ENCODE results near the gene PLTP. TPM values are rescaled to one million over a fixed set of nuclear protein-coding genes. Genes with fewer than 3 reads are reported as not detected.
"Not testable (repeated sequence)": the region's sequence is repeated elsewhere in the genome, so short reads cannot be mapped to it uniquely, and the experiment has no call there.

PLTP gene
- polyA plus RNA-seq, 10 donors, result 15.6 to 58.5 (median 26.5) TPM

DNA sequence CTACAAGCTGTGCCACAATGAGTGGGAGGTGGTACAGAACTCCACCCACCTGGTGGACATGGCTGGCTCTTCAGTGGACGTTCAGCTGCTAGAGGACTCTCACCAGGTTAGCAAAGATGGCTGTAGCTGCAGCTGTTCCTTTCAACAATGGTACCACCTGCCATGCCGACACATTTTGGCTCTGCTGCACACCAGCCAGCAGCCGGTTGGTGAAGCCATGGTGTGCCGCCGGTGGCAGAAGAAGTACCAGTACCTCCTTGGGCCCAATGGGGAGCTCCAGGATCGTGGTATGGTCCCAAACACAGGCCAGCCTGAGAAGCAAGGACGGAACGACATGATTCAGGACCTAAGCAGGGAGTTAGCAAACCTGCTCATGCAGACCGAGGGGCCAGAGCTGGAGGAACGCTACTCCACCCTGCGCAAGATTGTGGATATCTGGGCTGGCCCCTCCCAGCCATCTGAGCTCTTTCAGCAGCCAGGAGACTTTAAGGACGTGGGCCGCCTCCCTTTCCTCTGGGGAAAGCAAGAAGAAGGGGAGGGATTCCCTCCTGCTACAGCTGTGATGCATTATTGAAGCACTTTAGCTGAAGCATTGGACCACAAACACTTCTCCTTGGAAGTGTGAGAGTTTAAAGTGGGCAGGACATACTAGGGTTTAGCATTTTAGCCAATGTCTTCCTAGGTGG, 33.7 kb downstream of the PLTP start:
- DNase-seq, result peak in 2 of 3 donors; percentile 34 to 61

DNA sequence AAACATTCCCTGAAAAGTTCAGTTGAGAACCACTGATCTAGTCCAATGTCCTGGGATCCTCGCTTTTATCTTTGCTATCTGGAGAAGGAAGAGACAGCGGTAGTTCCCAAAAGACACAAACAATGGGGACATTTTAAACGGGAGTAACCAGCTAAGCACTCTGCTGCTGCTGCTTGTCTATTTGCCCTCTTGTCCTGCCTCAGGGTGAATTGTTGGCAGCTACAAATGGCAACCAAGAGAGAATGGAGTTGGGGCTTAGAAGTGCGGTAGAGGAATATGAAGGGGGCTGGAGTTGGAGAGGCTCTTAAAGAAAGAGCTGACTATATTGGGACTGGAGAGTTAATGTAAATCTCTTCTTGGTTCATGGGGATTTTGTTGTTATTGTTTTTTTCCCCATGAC, 37.4 kb downstream of the PLTP start:
- no peak for DNase-seq

- DNase-seq, result not testable (repeated sequence)
Measured at GRCh38 chr20:45874104-45874481, 37.9 kb downstream of the PLTP start.

DNA sequence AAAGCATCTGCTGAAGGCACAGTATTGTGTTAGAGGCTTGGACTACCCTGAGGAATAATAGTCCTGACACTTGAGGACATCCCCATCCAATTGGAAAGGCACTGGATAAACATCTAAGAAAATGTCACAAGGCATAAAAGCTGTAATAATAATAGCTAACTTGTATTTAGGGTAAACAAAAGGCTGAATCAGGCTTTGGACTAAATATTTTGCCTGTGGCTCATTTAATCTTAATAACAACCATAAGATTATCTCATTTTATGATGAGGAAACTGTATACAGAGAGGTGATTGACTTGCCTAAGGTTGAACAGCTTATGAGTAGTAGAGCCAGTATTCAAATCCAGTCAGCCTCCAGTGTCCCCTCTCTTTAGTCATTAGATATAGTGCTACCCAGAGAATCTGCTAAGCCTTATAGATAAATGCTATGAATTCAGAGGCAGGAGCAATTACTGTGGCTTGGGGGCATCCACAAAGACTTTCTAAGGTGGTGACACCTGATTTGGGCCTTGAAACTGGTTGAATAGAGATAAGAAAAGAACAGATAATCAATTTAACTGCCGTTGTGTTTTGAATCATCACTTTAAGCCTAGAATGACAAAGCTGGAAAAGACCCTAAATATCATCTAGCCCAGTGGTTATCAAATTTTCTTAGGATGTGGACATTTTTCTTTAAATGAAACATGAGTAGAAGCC, 38.4 kb downstream of the PLTP start:
- no peak for DNase-seq

GRCh38 chr20:45872626-45873025, 39.3 kb downstream of the PLTP start:
- no peak for DNase-seq

DNA sequence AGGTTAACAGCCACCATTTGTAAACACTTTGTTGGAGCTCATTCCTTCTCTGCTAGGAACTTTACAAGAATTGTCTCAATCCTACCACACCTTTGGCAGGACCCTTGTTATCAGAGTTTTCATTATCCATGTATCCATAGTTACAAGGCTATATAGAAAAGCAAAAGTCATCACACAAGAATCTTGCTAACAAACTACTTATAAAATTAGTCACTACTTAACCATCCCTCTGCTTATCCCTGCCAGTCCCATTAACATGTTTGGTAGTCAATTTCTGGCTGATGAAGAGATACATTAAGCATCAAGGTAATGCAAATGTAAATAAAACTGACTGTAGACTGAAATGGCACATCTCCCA, 44.2 kb downstream of the PLTP start:
- DNase-seq, result peak in 1 of 3 donors; percentile 38

GRCh38 chr20:45867136-45867818, 44.7 kb downstream of the PLTP start:
- DNase-seq, result no peak

- DNase-seq, result no peak
Measured at GRCh38 chr20:45866454-45866853, 45.5 kb downstream of the PLTP start.

DNA sequence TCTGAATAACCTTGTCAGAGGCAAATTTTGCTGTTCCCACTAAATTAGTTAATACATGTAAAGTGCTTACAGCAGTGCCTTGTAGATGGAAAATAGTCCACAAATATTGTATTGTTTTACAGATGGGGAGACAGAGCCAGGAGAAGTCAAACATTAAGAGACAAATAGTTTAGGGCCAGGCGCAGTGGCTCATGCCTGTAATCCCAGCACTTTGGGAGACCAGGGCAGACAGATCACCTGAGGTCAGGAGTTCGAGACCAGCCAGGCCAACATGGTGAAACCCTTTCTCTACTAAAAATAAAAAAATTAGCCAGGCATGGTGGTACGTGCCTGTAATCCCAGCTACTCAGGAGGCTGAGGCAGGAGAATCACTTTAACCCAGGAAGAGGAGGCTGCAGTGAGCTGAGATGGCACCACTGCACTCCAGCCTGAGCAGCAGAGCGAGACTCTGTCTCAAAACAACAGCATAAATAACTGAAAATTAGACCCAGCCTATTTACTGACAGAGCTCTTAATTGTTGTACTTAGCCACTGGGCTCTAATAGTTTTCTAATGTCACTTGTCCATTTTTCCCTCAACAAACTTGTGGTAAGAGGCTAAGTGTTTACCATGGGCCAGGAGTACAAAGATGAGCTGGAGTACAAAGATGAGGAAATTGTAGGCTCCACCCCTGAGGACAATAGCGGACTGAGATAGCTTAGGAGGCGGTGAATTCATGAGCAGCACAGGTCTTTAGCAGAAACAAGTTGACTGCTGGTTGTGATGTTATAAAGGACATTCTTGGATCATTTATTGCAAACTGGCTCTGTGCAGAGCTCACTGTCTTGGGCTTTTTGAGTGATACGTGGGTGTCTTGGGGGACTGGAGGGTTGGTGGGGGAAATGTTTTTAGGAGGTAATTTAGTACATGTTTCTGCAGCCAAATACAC, 48.1 kb downstream of the PLTP start:
- DNase-seq, result no peak

- DNase-seq, result no peak
Measured at GRCh38 chr20:45861221-45862075, 50.5 kb downstream of the PLTP start.

- no peak for DNase-seq
Measured at GRCh38 chr20:45860560-45861220, 51.3 kb downstream of the PLTP start.

DNA sequence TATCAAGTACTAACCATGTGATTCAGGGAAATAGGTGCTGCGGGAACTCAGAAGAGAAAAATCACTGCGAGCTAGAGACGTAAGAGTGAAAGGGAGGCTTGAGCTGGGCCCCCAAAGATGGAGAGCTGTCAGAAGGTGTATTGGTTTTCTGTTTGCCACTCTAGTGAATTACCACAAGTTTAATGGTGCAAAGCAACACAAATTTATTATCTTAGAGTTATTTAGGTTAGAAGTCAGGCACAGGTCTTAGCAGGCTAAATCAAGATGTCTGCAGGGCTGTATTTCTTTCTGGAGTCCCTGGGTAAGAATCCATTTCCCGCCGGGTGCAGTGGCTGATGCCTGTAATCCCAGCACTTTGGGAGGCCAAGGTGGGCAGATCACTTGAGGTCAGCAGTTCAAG, 52.0 kb downstream of the PLTP start:
- no peak for DNase-seq

GRCh38 chr20:45857882-45858216, 54.1 kb downstream of the PLTP start:
- DNase-seq, result no peak

- peak; percentile 100 for DNase-seq
Measured at GRCh38 chr20:45857114-45857881, 54.7 kb downstream of the PLTP start, which contains the start of the genes ACOT8 and ZSWIM3. ACOT8 (minus strand) TSS chr20:45857392; CDS start chr20:45857315, 77 bp downstream. ZSWIM3 (plus strand) TSS chr20:45857614; CDS start chr20:45857826, 212 bp downstream.

DNA sequence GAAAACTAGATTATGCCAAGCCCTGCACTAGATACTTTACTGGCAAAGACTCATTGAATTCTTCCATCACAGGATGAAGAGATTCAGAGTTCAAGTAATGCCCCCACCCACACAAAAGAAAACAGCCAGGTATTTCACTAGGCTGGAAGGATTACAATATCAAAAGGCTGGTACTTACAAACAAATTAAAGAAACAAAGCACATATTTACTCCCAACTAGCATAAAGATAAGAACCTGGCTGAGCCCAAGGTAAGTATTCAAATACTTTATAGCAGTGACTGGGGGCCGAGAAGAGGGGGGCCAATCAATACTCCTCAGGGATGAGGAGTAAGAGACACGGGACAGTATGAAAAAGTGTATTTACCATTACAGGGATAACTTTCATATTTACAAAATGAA, 58.5 kb downstream of the PLTP start:
- no peak for DNase-seq

- no peak for DNase-seq
Measured at GRCh38 chr20:45852326-45852725, 59.6 kb downstream of the PLTP start.

GRCh38 chr20:45851501-45851900, 60.5 kb downstream of the PLTP start:
- DNase-seq, result no peak

DNA sequence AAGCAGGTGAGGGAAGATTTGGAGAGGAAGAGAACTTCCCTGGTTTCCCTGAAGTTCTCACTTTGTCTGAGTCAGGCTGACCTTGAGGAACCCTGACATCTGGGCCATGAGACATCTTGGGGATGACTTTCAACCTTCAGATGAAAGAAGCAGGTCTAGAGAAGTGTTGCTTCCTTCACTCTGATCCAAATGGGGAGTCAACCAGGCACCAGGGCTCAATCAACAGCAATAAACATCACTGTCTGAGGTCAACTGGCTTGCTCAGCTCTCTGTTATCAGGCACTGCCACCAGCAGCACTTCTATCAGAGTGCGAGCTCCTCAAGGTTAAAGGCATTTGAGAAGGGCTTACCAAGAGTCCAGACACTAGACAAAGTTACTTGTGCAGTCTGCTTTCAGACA, 61.0 kb downstream of the PLTP start:
- no peak for DNase-seq

DNA sequence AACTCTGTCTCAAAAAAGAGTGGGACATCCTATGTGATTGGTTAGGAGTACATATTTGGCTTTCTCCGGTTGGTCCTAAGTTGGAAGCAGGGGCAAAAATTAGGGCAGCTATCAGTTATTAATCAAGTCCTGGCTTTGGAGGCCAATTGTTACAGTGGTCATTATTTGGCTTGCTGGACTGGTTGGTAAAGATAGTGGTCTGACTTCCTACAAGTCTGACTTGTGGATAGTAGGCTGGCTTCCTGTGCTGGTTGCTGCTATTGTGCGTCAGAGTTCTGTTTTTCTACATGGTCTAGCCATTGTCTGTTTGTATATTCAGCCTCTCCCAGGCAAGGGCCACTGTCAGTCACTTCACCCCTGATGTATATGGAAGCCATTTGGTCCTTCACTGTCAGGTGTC, 61.7 kb downstream of the PLTP start:
- DNase-seq, result no peak

Data from muscle of back (tissue), 11 donors.